AG08395 (cell line): ENCODE measurements around the gene CNDP2.
"Not testable (repeated sequence)": the region's sequence is repeated elsewhere in the genome, so short reads cannot be mapped to it uniquely, and the experiment has no call there.

Source experiments
- DNase-seq: peaks from one replicate; pipeline ENCODE4 v3.0.0; 2012; ENCODE audit warnings: mixed read lengths, low spot score

CNDP2 gene

DNA sequence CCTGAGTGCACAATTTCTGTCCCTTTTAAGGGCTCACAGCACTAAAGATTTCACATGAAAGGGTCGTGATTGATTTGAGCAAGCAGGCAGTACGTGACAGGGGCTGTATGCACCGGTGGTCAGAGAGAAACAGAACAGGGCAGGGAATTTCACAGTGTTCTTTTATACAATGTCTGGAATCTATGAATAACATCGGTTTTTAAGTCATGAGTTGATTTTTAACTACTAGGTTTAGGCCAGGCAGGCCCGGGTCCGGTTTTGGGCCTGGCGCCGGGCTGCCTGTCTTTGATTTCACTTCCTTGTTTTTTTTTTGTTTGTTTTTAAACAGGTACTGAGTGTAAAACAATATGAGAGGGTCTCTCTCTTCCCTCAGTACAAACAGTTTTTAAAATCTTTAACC, 4.6 kb downstream of the CNDP2 start:
- DNase-seq, result not testable (repeated sequence)

GRCh38 chr18:74501386-74501785, 5.2 kb downstream of the CNDP2 start:
- DNase-seq, result no peak

GRCh38 chr18:74503137-74503536, 7.0 kb downstream of the CNDP2 start:
- no peak for DNase-seq

GRCh38 chr18:74505776-74506175, 9.6 kb downstream of the CNDP2 start:
- DNase-seq, result no peak

- no peak for DNase-seq
Observed at GRCh38 chr18:74506448-74507084, 10.4 kb downstream of the CNDP2 start.

GRCh38 chr18:74507097-74507881, 11.1 kb downstream of the CNDP2 start:
- no peak for DNase-seq

DNA sequence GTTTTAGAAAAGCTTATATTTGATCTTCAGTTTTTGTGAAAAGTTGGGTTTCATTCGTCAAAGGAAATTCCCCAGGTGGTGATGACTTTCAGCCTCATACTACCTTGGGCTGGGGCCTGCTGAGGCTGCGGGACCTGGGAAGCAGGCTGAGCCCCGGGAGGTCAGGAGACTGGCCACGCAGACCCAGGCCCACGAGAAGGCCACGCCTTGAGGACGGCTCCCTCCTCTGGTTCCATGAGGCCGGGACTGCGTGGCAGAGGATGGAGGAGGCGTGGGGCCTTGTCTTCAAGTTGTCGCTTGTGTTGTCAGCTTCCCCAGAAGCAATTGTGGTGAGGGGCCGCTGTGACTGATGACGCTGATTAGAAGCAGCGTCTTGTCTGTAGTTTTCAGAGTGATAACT, 11.8 kb downstream of the CNDP2 start:
- DNase-seq, result no peak

DNA sequence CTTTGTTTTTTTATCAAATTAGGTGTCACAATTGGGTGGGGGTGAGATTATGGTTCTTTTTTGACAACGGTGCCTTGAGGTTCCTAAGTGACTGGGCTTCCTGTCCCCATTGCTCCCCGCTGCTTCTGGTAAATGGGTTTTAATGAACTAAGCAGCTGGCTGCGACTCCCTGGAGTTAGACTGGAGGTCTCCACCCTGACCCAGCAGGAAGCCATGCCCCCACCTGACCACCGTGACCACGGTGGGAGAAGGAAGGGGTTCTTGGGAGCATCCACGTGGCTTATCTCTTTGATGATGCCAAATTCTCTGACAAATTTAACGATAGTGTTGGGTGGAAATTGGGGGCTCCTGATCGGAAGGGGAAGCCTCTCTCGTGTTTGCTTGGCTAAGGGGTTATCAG, 12.2 kb downstream of the CNDP2 start:
- no peak for DNase-seq

DNA sequence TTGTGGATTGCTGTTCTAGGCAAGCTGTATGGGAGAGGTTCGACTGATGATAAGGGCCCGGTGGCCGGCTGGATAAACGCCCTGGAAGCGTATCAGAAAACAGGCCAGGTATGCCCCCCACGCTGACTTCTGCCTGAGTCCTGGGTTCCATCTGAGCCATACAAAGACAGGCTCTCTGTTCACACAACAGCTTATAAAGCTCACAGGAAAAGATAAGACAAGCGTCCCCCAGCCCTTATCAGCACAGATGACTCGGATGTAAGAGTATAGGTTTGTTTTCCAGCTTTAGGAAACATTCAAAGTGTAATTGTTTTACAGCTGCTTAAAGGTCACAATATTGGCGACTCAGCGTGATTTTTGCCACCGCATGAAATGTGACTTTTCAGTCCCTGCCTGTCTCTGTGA, 12.7 kb downstream of the CNDP2 start:
- DNase-seq, result no peak

- no peak for DNase-seq
Observed at GRCh38 chr18:74509856-74510769, 13.9 kb downstream of the CNDP2 start.

- DNase-seq, result no peak
Observed at GRCh38 chr18:74510770-74511095, 14.6 kb downstream of the CNDP2 start.

DNA sequence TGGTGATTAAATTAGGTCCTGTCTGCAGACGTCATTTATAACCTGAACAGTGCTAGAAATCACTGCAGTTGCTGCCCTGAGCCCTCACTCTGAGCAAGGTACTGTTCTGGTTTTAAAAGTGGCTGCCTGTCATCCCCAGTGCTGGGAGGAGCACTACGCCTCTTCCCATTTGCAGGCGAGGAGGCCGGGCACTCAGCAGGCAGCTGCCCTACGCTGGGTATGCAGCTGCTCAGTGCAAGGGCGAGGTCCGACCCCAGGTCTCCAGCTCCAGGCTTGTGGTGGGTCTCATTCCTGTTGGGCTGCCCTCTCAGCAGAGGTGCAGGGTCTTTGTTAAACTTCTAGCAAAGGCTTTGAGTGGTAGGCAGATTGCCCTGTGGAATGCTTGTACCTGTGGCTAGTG, 15.7 kb downstream of the CNDP2 start:
- DNase-seq, result no peak

DNA sequence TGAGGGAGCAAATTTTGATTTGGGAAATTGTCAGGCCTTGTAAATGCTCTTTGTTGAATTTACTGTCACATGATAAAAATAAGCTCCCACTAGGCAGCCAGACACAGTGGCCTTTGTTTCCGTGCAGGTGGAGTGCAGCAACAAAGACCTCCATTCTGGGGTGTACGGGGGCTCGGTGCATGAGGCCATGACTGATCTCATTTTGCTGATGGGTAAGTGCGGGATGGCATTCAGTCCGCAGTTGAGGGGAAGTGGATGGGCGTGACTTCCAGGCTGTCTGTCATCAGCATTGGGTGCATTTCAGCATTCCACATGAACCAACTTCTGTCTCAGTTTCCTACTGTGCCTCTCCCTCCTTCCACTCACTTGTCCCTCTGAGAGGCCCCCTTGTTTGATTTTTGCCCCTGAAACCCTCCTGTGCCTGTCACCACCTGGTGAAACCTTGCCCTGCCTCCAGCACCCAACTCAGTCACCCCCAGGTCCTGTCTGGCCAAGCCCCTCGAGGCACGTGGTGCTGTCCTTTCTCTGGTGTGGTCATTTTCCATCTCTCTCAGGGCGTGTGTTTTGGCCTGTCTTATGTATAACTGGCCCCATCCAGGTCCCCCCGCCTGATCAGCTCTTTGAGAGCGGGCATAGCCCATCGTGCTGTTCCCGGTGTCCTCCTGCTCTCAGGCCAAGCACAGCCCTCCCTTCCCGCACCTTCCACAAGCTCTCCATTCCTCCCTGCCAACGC, 16.3 kb downstream of the CNDP2 start:
- no peak for DNase-seq

DNA sequence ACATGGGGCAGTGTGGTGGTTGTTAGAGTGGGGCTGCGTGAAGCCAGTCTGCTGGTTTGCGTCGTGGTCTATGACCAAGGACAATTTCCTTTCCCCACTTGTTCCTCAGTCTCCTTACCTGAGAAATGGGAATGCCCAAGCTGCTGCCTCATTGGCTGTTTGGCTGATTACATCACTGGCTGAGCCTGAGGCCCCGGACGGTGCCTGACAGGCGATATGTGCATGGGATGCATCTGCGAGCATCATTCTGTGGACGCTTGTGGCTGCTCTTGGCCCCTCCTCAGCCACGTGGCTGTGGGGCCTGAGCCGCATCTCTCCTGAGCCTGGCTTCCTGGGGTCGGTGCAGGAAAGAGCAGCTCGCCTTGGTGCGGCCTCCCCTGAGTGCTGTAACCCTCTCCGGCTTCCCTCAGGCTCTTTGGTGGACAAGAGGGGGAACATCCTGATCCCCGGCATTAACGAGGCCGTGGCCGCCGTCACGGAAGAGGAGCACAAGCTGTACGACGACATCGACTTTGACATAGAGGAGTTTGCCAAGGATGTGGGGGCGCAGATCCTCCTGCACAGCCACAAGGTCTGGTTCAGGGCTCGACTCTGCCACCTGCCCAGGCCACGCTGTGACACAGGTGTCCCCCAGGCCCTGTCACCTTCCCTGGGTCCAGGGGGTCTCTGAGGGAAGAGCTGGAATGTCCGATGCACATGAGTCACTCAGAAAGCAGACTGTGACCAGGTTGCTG, 17.2 kb downstream of the CNDP2 start:
- no peak for DNase-seq

DNA sequence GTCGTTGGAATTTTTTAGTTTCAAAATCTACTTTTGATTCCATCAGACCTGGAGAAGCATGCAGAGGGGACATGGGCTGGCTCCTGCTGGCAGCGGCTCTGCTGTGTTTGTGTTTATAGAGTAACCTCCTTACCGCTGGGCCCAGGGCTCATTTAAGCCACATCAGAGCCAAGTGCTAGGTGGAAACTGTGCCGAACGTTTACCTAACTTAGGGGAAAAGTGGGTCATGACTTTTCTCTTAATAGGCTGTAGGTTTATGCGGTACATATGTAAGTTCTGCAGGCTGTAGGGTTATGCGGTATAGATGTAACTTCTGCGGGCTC, 17.7 kb downstream of the CNDP2 start:
- no peak for DNase-seq

DNA sequence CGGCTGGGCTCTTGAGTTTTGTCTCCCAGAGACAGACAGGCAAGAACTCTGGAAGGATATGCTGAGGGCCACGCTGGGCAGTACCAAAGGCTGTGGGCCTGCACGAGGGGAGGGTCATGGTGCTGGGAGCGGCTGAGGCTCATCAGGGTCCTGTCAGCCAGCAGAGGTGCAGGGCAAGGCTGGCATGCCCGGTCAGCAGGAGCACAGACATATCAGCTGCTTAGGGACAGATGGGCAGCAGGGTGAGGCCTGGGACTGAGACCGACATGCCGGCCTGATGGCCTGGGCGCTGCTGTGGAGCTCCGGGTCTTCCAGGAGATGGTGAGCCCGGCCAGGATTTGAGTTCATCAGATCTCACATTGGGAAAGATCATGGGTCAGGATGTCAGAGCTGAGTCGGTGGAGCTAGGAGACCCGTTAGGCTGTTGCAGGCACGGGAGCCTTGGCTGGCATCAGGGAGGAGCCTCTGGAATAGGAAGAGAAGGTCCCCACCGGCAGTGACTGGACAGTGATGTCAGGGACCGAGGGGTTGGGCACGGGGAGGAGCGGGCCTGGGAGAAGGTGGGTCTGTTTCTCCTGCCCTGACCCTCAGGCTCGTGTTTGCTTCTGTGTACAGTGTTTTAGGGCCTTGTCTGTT, 18.8 kb downstream of the CNDP2 start:
- DNase-seq, result no peak

DNA sequence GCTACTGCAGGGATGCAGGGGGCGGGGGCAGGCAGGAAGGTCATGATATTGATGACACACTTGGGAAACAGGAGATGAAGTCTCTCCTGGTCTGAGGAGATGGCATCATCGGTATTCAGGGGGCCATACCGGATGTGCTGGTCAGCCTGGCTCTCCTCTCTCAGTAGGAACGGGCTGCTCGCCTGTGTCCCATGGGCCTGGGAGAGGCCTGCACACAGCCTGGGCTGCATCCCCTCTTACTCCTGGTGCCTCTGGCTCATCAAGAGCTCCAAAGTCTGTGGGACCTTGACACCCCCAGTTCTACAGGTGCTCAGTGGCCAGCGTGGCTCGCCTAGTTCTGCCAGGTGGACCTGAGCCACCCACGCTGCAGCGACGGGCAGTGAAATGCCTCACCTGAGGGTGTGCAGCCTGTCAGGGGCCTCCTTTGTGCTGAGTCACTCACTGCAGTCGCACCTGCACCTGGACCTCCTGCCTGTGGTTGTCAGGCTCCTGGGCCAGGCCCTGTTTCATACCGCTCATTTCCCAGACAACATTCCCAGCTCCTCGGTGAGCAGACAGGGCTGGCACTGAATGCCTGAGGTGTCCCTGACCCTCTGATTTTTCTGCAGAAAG, 19.6 kb downstream of the CNDP2 start:
- DNase-seq, result no peak

DNA sequence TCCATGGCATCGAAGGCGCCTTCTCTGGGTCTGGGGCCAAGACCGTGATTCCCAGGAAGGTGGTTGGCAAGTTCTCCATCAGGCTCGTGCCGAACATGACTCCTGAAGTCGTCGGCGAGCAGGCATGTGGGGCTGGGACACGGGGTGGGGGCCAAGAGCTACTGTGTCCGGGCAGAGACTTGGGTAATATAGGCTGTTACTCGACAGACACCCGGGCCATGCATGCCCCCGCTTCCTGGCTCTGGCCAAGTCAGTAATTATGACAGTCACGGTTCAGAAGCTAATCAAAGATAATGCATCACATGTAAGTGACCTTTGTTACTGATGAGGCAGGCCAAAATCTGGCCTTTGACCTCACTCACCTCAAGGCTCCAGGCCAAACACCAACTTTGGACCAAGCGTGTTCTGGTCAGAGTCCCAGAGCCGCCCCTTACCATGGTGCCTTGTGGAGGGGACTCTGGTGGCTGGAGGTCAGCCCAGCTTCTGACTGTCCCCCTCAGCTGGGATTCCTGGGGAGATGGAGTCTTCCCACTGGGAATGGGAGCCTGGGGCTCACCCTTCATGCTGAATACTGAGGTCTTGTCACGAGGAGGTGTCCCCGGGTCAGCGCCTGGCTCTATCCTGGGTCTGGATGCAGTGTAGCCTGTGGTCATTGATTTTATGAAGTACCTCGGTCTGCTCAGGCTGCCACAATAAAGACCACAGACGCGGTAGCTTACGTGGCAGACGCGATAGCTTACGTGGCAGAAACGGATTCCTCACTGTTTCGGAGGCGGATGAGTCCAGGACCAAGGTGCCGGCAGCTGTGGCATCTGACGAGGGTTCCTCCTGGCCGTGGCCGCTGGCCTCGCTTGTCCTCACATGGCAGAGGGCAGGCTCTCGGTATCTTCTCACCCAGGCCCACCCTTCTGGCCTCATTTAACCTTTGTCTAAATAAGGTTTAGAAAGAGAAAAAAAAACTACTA, 20.4 kb downstream of the CNDP2 start:
- DNase-seq, result no peak

GRCh38 chr18:74517236-74517630, 21.1 kb downstream of the CNDP2 start:
- DNase-seq, result no peak
